ENCODE results near the gene FAM193B.
"Not testable (repeated sequence)": the region's sequence is repeated elsewhere in the genome, so short reads cannot be mapped to it uniquely, and the experiment has no call there.

Gene FAM193B

GRCh38 chr5:177575488-177575887 lies 21.1 kb upstream of the FAM193B start:
- DNase-seq = no peak

- DNase-seq = no peak
Observed at GRCh38 chr5:177569894-177570293, 15.5 kb upstream of the FAM193B start.

GRCh38 chr5:177568326-177568725 lies 14.0 kb upstream of the FAM193B start:
- no peak for DNase-seq

GRCh38 chr5:177565046-177565445 lies 10.7 kb upstream of the FAM193B start:
- no peak for DNase-seq

GRCh38 chr5:177559446-177559941 lies 5.1 kb upstream of the FAM193B start:
- DNase-seq = not testable (repeated sequence)

- no peak for DNase-seq
Observed at GRCh38 chr5:177557796-177558195, 3.4 kb upstream of the FAM193B start.

- no peak for DNase-seq
Observed at GRCh38 chr5:177557041-177557647, 2.8 kb upstream of the FAM193B start.

GRCh38 chr5:177555665-177556064 lies 1.3 kb upstream of the FAM193B start:
- no peak for DNase-seq

- no peak for DNase-seq
Observed at GRCh38 chr5:177555228-177555627, 865 bp upstream of the FAM193B start.

- DNase-seq = peak; percentile 58
Observed at GRCh38 chr5:177553671-177554429, 513 bp downstream of the FAM193B start.

GRCh38 chr5:177552839-177553455 lies 1.4 kb downstream of the FAM193B start:
- no peak for DNase-seq

GRCh38 chr5:177550122-177550521 lies 4.2 kb downstream of the FAM193B start:
- no peak for DNase-seq

- DNase-seq = no peak
Observed at GRCh38 chr5:177548495-177548894, 5.9 kb downstream of the FAM193B start.

- DNase-seq = no peak
Observed at GRCh38 chr5:177547736-177548135, 6.6 kb downstream of the FAM193B start.

GRCh38 chr5:177546258-177546741 lies 8.1 kb downstream of the FAM193B start:
- DNase-seq = no peak

- DNase-seq = no peak
Observed at GRCh38 chr5:177545487-177546257, 8.7 kb downstream of the FAM193B start.

GRCh38 chr5:177542816-177543465 lies 11.4 kb downstream of the FAM193B start:
- no peak for DNase-seq

- DNase-seq = no peak
Observed at GRCh38 chr5:177540438-177540837, 13.9 kb downstream of the FAM193B start.

- DNase-seq = no peak
Observed at GRCh38 chr5:177539411-177539810, 15.0 kb downstream of the FAM193B start.

- DNase-seq = no peak
Observed at GRCh38 chr5:177538876-177539275, 15.5 kb downstream of the FAM193B start.

GRCh38 chr5:177537389-177538361 lies 16.7 kb downstream of the FAM193B start:
- no peak for DNase-seq
